Medulla oblongata (tissue), 1 donor: ENCODE results near the gene SCP2.

ENCODE experiments used
- DNase-seq: peaks from one replicate; pipeline ENCODE4 v3.0.0-alpha.2; 2015; ENCODE audit errors: extremely low spot score

SCP2 gene

GRCh38 chr1:53043271-53043670, 116.2 kb downstream of the SCP2 start:
- DNase-seq, result no peak

GRCh38 chr1:53044926-53045325, 117.8 kb downstream of the SCP2 start:
- DNase-seq, result no peak

GRCh38 chr1:53046930-53047329, 119.9 kb downstream of the SCP2 start:
- DNase-seq, result no peak

GRCh38 chr1:53047737-53048736, 121.0 kb downstream of the SCP2 start:
- DNase-seq, result no peak

GRCh38 chr1:53048960-53049573, 122.0 kb downstream of the SCP2 start:
- DNase-seq, result peak; percentile 52

- no peak for DNase-seq
These were observed 122.5 kb downstream of the SCP2 start for GRCh38 chr1:53049574-53049967.

- DNase-seq, result no peak
These were observed 123.2 kb downstream of the SCP2 start for GRCh38 chr1:53050310-53050709.

GRCh38 chr1:53051676-53052075, 124.6 kb downstream of the SCP2 start:
- DNase-seq, result no peak

GRCh38 chr1:53057127-53057526, 130.1 kb downstream of the SCP2 start:
- DNase-seq, result no peak

- DNase-seq, result no peak
These were observed 133.5 kb downstream of the SCP2 start for GRCh38 chr1:53060579-53060978.

GRCh38 chr1:53061123-53061858, 134.2 kb downstream of the SCP2 start:
- DNase-seq, result no peak

GRCh38 chr1:53061859-53062707, 135.0 kb downstream of the SCP2 start, which contains the start of gene PODN:
Gene PODN (plus strand): TSS chr1:53062213. CDS start chr1:53069856, 7,643 bp downstream.
- no peak for DNase-seq

- DNase-seq, result no peak
These were observed 135.9 kb downstream of the SCP2 start for GRCh38 chr1:53062708-53063591.

- no peak for DNase-seq
These were observed 136.9 kb downstream of the SCP2 start for GRCh38 chr1:53063744-53064515.

GRCh38 chr1:53065391-53065790, 138.3 kb downstream of the SCP2 start:
- no peak for DNase-seq

GRCh38 chr1:53066488-53066887, 139.4 kb downstream of the SCP2 start:
- no peak for DNase-seq

GRCh38 chr1:53066891-53067738, 140.0 kb downstream of the SCP2 start:
- no peak for DNase-seq

- no peak for DNase-seq
These were observed 140.8 kb downstream of the SCP2 start for GRCh38 chr1:53067886-53068285.
